OCI-LY3 (cell line): Measurements from ENCODE around the gene KLHL6.
A peak's percentile ranks its signal among the peaks of the same experiment; 100 is the strongest.

Experiments
- EZH2phosphoT487 ChIP-seq: fragments of 200-600 bp; shearing (Covaris generic); IDR thresholded peaks from 2 replicates; pipeline ENCODE4 v1.6.1; 2018; ENCODE audit warnings: antibody characterized with exemption, mixed run types, low read depth
- TF ChIP-seq, protein P1 (sequence below): fragments of 200-600, 300-600 bp; sonication (generic); IDR thresholded peaks from 2 replicates; pipeline ENCODE4 v1.5.1; 2014; ENCODE audit warnings: antibody characterized with exemption, low read length, low read depth

DNA sequence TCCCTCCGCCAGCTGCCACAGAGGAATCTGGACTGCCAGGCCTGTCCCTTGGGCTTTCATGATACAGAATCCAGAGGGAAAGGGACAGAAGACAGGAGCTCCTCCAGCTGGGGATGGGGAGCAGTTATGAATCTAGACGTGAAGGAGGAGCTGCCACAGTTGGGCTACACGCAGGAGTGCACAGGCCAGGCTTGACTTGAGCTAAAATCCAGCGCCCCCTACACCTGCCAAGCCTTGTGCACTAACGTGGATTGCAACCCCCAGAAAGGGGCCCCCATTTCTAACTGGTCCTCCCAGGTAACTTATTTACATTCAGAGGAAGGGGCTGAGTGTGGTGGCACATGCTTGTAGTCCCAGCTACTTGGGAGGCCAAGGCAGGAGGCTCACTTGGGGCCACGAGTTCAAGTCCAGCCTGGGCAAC lies 14.3 kb downstream of the KLHL6 start:
- TF ChIP-seq, protein P1, sequence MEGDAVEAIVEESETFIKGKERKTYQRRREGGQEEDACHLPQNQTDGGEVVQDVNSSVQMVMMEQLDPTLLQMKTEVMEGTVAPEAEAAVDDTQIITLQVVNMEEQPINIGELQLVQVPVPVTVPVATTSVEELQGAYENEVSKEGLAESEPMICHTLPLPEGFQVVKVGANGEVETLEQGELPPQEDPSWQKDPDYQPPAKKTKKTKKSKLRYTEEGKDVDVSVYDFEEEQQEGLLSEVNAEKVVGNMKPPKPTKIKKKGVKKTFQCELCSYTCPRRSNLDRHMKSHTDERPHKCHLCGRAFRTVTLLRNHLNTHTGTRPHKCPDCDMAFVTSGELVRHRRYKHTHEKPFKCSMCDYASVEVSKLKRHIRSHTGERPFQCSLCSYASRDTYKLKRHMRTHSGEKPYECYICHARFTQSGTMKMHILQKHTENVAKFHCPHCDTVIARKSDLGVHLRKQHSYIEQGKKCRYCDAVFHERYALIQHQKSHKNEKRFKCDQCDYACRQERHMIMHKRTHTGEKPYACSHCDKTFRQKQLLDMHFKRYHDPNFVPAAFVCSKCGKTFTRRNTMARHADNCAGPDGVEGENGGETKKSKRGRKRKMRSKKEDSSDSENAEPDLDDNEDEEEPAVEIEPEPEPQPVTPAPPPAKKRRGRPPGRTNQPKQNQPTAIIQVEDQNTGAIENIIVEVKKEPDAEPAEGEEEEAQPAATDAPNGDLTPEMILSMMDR, result peak; percentile 28
- no peak for TF ChIP-seq EZH2phosphoT487
